Measurements from ENCODE around the gene DIAPH2. TPM values are rescaled to one million over a fixed set of nuclear protein-coding genes. Genes with fewer than 3 reads are reported as not detected.

The DIAPH2 gene
- total and polyA plus RNA-seq, 2 of the 13 experiments (the other 11 are each of a cell fraction or from before 2014, with no cell fraction given) = 2.1 to 8.5 TPM

DNA sequence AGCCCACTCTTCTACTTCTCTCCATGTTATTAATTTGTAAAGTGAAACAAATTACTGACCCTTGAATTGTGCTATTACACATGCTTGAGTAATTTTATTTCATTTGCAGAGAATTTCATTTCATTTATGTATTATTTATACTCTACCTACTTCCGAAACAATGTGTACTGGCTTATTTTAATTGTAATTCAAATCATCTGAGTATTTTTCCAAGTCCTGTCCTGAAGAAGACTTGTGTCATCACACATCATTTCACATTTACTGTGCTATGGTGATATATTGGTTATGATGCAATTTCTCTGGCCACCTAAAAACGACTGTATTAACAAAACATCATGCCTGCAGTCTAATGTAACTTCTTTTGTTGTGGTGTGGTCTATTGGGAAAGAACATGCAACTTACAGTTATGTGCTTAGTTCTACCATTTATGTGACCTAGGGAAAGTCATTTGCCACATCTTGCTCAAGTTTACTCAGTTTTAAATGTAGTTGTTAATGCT lies 583.6 kb downstream of the DIAPH2 start (continued):
- no peak for TF ChIP-seq TBX2 (CRISPR knock-in tag; IDR thresholded peaks at IDR 0.05; ENCODE audit: borderline replicate concordance)
- TF ChIP-seq KLF6 (CRISPR knock-in tag; IDR thresholded peaks at IDR 0.05) = no peak
- no peak for TF ChIP-seq ZNF766 (CRISPR knock-in tag; IDR thresholded peaks at IDR 0.05; ENCODE audit: borderline replicate concordance)

DNA sequence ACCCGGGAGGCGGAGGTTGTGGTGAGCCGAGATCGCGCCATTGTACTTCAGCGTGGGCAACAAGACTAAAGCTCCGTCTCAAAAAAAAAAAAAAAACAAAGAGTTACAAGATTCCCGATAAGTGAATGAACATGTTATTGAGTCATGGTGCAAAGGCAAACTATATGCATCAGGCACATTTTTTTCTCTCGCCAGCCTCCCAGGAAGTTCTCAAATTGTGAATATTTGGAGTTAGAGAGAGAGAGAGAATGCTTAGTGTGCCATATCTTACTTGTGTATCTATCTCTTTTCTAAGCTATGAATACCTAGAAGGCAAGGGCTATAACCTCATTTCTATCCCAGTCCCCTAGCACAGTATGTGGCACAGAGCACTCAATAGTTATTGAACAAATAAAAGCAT lies 599.9 kb downstream of the DIAPH2 start:
- Histone ChIP-seq H3K79me2 (ENCODE audit: insufficient read depth, low read length) (no peaks in the 10 kb centered on the region), H3K9me3 (ENCODE audit: low read length) (no peaks in the 10 kb centered on the region), H3K9ac (ENCODE audit: insufficient read depth, low read depth, low read length) (no peak overlapping the region), H3K4me3 (replicated peaks in 1 of 3; ENCODE audit: insufficient read depth in 1 of 3, low read depth in 2 of 3, low read length in 3 of 3) (no peak overlapping the region), H3K27me3 (ENCODE audit: control insufficient read depth in 1 of 2, insufficient read depth in 2 of 2, low read length in 2 of 2) (no peaks in the 10 kb centered on the region), H3K4me1 (ENCODE audit: insufficient read depth, low read length) (no peaks in the 10 kb centered on the region), H3K36me3 (replicated peaks in 1 of 2; ENCODE audit: control insufficient read depth in 1 of 2, insufficient read depth in 2 of 2, low read length in 2 of 2) (no peaks in the 10 kb centered on the region), H4K20me1 (ENCODE audit: insufficient read depth, low read length) (no peaks in the 10 kb centered on the region), H2AFZ (ENCODE audit: low read length) (no peak overlapping the region), H3K27ac (ENCODE audit: extremely low read length, insufficient read depth, low read length) (no peak overlapping the region), H3K4me2 (ENCODE audit: low read depth, low read length) (no peak overlapping the region)
- intact Hi-C loops (cut with micrococcal nuclease; ENCODE audit: unreplicated experiment) = no loop called here
- no peak for TF ChIP-seq ATF1 (CRISPR knock-in tag; IDR thresholded peaks at IDR 0.05)
- TF ChIP-seq, protein P1, sequence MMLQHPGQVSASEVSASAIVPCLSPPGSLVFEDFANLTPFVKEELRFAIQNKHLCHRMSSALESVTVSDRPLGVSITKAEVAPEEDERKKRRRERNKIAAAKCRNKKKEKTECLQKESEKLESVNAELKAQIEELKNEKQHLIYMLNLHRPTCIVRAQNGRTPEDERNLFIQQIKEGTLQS (CRISPR knock-in tag; IDR thresholded peaks at IDR 0.05) = no peak
- TF ChIP-seq, protein P2, sequence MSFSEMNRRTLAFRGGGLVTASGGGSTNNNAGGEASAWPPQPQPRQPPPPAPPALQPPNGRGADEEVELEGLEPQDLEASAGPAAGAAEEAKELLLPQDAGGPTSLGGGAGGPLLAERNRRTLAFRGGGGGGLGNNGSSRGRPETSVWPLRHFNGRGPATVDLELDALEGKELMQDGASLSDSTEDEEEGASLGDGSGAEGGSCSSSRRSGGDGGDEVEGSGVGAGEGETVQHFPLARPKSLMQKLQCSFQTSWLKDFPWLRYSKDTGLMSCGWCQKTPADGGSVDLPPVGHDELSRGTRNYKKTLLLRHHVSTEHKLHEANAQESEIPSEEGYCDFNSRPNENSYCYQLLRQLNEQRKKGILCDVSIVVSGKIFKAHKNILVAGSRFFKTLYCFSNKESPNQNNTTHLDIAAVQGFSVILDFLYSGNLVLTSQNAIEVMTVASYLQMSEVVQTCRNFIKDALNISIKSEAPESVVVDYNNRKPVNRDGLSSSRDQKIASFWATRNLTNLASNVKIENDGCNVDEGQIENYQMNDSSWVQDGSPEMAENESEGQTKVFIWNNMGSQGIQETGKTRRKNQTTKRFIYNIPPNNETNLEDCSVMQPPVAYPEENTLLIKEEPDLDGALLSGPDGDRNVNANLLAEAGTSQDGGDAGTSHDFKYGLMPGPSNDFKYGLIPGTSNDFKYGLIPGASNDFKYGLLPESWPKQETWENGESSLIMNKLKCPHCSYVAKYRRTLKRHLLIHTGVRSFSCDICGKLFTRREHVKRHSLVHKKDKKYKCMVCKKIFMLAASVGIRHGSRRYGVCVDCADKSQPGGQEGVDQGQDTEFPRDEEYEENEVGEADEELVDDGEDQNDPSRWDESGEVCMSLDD (CRISPR knock-in tag; IDR thresholded peaks at IDR 0.05; ENCODE audit: borderline replicate concordance) = no peak
- 93% methylated on average over 9 of the region's 9 CpGs for WGBS (ENCODE audit: low lambda C conversion rate)
- no peak for FAIRE-seq
- BruUV-seq (replicated peaks) = no TSS peak
- ATAC-seq = no peak
- in situ Hi-C loops (cut with HindIII; ENCODE audit: extremely low pct_ligation_motif_present, low pct_unique_long_range_greater_than_20kb) = no loop called here
- no peak for DNase-seq (ENCODE audit: low spot score)
- ChIA-PET POLR2A (no interaction called here), CTCF (ENCODE audit: low intra/inter-chr PET ratio, low total read pairs) (no interaction called here)

Data from HepG2 (cell line).